Measurements from ENCODE around the gene OPCML. TPM values are rescaled to one million over a fixed set of nuclear protein-coding genes. Genes with fewer than 3 reads are reported as not detected.

The OPCML gene
- total RNA-seq, 1 donor from 2014 or later = 0.12 TPM

DNA sequence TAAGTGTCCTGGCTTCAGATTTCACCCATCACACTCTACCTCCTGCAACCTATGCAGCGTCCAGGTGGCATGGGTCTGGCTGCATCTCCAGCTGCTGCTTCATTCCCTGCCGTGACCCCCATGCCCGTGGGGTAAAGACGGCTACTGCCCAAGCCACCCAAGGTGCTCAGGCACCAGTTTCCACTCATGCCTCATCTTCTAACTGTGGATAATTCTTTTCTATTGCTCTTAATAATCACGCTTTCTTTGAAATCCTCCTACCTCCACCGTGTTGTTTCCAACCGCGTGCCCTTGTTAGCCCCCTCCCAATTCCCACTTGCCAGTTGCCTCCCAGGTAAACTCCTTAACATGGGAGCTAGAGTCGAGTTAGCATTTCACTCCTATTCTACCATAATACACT lies 738.5 kb downstream of the OPCML start:
- ATAC-seq (no peak), DNase-seq (no peak)
- TF ChIP-seq, protein P1, sequence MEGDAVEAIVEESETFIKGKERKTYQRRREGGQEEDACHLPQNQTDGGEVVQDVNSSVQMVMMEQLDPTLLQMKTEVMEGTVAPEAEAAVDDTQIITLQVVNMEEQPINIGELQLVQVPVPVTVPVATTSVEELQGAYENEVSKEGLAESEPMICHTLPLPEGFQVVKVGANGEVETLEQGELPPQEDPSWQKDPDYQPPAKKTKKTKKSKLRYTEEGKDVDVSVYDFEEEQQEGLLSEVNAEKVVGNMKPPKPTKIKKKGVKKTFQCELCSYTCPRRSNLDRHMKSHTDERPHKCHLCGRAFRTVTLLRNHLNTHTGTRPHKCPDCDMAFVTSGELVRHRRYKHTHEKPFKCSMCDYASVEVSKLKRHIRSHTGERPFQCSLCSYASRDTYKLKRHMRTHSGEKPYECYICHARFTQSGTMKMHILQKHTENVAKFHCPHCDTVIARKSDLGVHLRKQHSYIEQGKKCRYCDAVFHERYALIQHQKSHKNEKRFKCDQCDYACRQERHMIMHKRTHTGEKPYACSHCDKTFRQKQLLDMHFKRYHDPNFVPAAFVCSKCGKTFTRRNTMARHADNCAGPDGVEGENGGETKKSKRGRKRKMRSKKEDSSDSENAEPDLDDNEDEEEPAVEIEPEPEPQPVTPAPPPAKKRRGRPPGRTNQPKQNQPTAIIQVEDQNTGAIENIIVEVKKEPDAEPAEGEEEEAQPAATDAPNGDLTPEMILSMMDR (IDR thresholded peaks at IDR 0.05) = no peak
- H3K27me3 ChIP-seq (ENCODE audit: low read depth) = no peaks in the 10 kb centered on the region
- H3K4me1 ChIP-seq = no peaks in the 10 kb centered on the region
- no peak overlapping the region for H3K27ac ChIP-seq
- intact Hi-C loops (cut with DNase I) = no loop called here
- H3K4me3 ChIP-seq = no peak overlapping the region
- H3K36me3 ChIP-seq = no peaks in the 10 kb centered on the region
- H3K9me3 ChIP-seq = no peaks in the 10 kb centered on the region

DNA sequence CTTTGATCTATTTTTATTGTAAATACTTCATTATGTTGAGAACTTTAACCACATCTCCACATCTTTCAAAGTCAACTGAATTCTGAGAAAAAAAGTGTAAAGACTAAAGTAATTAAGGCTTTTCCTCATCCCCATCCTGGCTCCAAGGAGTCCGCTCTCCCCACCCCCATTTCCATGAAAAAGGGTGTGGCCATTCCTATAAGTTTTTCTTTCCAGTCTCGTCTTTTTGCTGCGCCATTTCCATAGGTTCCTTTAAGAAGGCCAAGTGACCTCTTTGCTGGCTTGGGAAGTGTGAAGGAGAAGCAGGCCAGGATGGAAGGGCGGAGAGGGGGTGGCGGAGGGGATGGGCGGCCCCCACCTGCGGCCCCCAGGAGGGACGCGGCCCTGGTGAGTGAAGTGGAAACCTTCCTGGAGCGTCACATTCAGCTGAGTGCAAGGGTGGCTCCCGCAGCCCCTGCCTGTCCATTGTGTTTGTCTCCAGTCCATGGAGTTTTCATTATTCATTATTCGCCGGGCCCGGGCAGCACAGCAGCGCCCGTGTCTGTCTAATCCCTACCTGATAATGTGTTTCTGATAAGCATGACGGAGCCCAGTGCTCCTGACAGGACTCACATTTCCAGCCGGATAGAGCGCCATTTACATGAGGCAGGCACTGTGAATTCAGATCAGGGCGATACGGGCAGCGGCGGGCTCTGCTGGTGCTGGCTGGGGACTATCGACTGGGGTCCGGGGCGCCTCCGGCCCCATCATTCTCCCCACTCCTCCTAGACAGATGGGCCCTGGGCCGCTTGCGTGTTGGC lies 739.8 kb downstream of the OPCML start:
- intact Hi-C loops (cut with DNase I) = no loop called here
- Histone ChIP-seq H3K4me3 (no peak overlapping the region), H3K27ac (no peak overlapping the region), H3K36me3 (no peaks in the 10 kb centered on the region), H3K9me3 (no peaks in the 10 kb centered on the region), H3K4me1 (no peaks in the 10 kb centered on the region), H3K27me3 (ENCODE audit: low read depth) (no peaks in the 10 kb centered on the region)
- no peak for ATAC-seq
- TF ChIP-seq, protein P1 (IDR thresholded peaks at IDR 0.05) = no peak
- no peak for DNase-seq

DNA sequence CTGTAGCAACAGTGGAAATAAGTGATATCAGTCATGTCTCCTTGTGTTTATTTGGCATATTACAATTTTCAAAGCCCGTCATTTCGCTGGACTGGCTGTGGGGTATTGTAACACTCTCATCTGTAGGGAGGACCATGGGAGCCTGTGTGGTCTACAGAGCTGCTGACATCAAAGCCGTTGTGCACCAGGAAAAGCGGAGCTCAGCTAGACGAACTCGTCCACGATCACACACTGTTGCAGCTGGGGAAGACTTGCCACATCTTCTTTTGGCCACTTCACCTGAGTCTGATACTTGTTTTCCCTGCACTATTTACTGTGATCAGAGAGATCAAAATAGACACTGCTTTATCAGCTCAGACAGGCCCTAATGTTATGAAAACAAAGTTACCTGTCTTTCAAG lies 741.3 kb downstream of the OPCML start:
- DNase-seq (no peak), ATAC-seq (no peak)
- TF ChIP-seq, protein P1 (IDR thresholded peaks at IDR 0.05) = no peak
- no peak overlapping the region for H3K27ac ChIP-seq
- H3K4me1 ChIP-seq = no peaks in the 10 kb centered on the region
- no peaks in the 10 kb centered on the region for H3K9me3 ChIP-seq
- no peaks in the 10 kb centered on the region for H3K36me3 ChIP-seq
- intact Hi-C loops (cut with DNase I) = no loop called here
- no peak overlapping the region for H3K4me3 ChIP-seq
- H3K27me3 ChIP-seq (ENCODE audit: low read depth) = no peaks in the 10 kb centered on the region

DNA sequence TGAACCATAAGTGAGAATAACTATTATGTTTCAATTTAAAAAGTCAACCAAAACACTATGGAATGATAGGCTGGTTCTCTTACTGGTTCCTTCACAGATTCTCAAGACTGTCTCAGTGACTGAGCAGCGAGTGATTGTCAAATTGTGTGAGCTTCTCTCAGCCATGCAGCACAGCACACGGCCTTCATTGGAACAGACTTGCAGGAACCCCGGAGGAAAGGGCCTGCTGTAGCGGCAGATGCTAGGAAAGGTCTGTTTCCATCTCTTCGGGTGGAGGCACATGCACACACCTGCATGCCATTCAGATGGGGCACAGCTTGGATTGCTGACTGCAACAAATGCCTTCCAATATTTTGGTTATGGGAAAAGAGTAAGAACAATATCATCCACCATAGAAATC lies 741.8 kb downstream of the OPCML start:
- Histone ChIP-seq H3K36me3 (no peaks in the 10 kb centered on the region), H3K27ac (no peak overlapping the region), H3K9me3 (no peaks in the 10 kb centered on the region), H3K4me3 (no peak overlapping the region), H3K4me1 (no peaks in the 10 kb centered on the region), H3K27me3 (ENCODE audit: low read depth) (no peaks in the 10 kb centered on the region)
- DNase-seq (no peak), ATAC-seq (no peak)
- TF ChIP-seq, protein P1 (IDR thresholded peaks at IDR 0.05) = no peak
- intact Hi-C loops (cut with DNase I) = no loop called here

DNA sequence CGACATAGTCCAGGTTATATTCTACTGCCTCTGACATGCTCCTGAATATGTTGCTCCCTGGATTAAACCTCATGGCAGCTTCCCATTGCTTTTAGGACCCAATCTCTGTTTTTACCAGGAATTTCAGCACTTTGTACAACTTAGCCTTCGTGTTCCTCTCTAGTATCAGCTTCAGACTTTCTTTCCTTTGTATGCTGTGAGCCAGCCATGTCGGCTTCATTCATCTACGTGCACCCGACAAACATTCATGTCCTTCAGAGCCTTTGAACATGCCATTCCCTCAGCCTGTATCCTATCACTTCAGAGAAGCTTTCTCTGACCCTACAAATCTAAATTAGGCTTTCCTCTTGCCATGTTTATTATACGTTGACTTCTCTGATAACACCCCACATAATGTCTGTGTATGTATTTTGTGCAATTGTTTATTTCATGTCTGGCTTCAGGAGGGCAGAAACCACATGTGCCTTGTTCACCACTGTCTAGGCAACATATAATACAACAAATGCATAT lies 743.4 kb downstream of the OPCML start:
- ATAC-seq (no peak), DNase-seq (no peak)
- H3K4me3 ChIP-seq = no peak overlapping the region
- H3K9me3 ChIP-seq = no peaks in the 10 kb centered on the region
- no peaks in the 10 kb centered on the region for H3K36me3 ChIP-seq
- no peaks in the 10 kb centered on the region for H3K4me1 ChIP-seq
- H3K27me3 ChIP-seq (ENCODE audit: low read depth) = no peaks in the 10 kb centered on the region
- TF ChIP-seq, protein P1 (IDR thresholded peaks at IDR 0.05) = no peak
- intact Hi-C loops (cut with DNase I) = no loop called here
- no peak overlapping the region for H3K27ac ChIP-seq

All from lower lobe of right lung (tissue), 2 donors.